ENCODE measurements around the gene NAP1L4.

GRCh38 chr11:2910401-2910955 is 81.7 kb downstream of the NAP1L4 start:
- TF ChIP-seq CTCF (IDR thresholded peaks at IDR 0.05) (no peak), ZFX (IDR thresholded peaks at IDR 0.05; ENCODE audit: borderline replicate concordance) (no peak)

All from 22Rv1 (cell line).